GM18951 (cell line): ENCODE measurements around the gene SSH2.
A peak's percentile ranks its signal among the peaks of the same experiment; 100 is the strongest.
"Not testable (repeated sequence)": the region's sequence is repeated elsewhere in the genome, so short reads cannot be mapped to it uniquely, and the experiment has no call there.

ENCODE experiments used
- POLR2A ChIP-seq: IDR thresholded peaks from 4 replicates; pipeline ENCODE4 v1.6.1; 2011; ENCODE audit warnings: mild to moderate bottlenecking; ENCODE audit not compliant: insufficient read length, insufficient read depth; ENCODE audit errors: extremely low read depth
- in situ Hi-C: fragments of 300-500 bp; cut with MboI; formaldehyde crosslinking; loops from one replicate; pipeline ENCODE4 v1.12.0; 2022; ENCODE audit warnings: low sequenced_read_pairs, mixed read lengths, inconsistent platforms; ENCODE audit not compliant: unreplicated experiment

The SSH2 gene, protein sequence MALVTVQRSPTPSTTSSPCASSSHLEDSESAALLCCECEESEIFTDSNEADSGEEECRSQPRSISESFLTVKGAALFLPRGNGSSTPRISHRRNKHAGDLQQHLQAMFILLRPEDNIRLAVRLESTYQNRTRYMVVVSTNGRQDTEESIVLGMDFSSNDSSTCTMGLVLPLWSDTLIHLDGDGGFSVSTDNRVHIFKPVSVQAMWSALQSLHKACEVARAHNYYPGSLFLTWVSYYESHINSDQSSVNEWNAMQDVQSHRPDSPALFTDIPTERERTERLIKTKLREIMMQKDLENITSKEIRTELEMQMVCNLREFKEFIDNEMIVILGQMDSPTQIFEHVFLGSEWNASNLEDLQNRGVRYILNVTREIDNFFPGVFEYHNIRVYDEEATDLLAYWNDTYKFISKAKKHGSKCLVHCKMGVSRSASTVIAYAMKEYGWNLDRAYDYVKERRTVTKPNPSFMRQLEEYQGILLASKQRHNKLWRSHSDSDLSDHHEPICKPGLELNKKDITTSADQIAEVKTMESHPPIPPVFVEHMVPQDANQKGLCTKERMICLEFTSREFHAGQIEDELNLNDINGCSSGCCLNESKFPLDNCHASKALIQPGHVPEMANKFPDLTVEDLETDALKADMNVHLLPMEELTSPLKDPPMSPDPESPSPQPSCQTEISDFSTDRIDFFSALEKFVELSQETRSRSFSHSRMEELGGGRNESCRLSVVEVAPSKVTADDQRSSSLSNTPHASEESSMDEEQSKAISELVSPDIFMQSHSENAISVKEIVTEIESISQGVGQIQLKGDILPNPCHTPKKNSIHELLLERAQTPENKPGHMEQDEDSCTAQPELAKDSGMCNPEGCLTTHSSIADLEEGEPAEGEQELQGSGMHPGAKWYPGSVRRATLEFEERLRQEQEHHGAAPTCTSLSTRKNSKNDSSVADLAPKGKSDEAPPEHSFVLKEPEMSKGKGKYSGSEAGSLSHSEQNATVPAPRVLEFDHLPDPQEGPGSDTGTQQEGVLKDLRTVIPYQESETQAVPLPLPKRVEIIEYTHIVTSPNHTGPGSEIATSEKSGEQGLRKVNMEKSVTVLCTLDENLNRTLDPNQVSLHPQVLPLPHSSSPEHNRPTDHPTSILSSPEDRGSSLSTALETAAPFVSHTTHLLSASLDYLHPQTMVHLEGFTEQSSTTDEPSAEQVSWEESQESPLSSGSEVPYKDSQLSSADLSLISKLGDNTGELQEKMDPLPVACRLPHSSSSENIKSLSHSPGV (N-terminal part only)

DNA sequence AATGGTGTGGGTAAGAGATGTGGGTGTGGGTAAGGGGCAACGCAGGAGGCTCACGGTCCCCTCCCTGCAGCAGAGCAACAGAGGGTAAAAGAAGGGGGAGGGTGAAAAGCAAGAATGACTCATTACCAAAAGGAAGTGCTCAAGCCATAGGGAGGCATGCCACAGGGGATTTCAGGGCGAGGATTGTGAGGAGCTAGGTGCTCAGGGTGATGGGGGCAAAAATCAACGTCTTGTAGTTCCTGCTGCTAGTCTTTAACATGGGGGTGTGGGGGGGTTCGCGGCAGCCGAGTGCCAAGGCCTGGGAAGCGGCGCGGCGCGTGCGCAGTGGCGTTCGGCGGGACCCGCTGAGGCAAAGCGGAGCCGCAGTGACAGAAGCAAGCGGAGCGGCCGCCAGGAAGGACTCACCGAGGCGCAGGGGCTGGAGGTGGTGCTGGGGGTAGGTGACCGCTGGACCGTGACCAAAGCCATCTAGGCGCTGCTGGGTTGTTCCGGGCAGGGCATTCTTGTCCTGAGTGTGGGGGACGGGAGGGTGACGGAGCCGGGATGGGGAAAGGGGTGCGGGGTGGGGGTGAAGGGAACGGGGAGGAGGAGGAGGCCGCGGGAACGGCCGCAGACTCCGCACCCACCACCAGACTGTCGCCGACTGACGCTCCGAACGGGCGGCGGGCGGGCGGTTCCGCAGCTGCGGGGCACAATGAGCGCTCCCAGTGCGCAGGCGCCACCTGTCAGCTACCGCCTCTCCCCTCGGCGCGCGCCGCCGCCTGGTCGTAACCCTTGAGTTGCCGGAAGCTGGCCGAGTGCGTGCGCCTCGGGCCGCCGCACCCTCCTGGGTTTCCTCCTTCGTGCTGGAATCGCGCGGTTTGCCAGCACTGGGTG is at the start of gene SSH2:
SSH2 (minus strand) TSS at position 696 of the 876 bp plus-strand sequence; CDS start at position 468, 228 bp downstream.
- TF ChIP-seq POLR2A, result peak; percentile 78
- in situ Hi-C loops, result loop anchor here (5.0 to 10.0 kb wide), 2 partner anchors 127 to 295 kb away; no protein-coding TSS in a partner anchor

DNA sequence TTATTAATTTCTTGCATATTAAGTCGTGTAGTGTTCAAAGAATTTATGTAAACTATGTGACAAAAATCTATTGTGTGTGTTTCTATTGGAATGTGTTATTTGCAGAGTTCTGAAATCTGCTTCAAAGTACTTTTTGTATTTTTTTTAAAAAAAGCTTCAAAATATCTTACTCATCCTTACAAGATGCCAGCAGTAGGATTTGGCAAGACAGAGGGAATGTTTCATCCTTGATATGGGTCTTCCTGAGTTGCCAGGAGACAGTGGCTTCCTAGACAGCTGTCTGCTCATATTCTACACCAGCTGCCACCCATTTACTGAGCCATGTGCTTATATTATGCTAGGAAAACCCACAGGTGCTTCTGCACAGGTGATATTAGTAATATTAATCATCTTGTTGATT is 47.8 kb upstream of the SSH2 start:
- in situ Hi-C loops, result no loop called here
- no peak for TF ChIP-seq POLR2A

DNA sequence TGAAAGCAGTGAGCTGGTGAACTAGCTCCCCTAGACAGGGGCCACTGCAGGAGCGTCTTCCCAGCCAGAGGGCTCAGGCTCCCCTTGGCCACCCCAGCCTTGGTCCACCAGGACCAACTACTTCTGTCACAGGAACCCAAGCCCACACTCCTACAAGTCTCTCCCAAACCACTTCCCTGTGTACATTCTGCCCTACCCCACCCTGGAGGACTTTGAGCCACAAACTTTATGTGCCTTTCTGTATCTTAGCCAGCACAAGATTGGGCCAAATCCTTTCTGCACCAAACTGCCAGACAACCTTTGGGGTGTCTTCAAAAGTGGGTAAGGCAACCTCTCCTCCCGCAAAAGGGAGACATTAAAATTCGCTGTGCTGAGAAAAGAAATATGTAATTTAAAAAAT is 43.0 kb upstream of the SSH2 start:
- TF ChIP-seq POLR2A, result no peak

DNA sequence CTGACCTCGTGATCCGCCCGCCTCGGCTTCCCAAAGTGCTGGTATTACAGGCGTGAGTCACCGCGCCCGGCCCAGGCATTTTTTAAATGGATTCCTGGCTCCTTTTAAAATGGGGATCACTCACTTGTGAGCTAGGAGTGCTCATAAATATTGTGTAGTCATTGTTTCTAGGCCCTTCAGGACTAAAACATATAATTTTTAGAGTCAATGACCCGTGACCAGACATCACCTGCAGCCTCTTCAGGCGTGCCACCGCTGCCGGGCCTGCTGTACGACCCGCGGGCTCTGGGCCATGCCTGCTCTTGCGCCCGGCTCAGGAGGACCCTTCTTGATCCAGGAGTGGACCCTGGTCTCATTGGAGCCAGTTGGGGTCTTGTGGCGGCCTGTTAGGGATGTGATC is 42.2 kb upstream of the SSH2 start:
- in situ Hi-C loops, result no loop called here
- TF ChIP-seq POLR2A, result no peak

More for the DNA sequence above, 43.0 kb upstream of the SSH2 start:
- in situ Hi-C loops, result no loop called here

DNA sequence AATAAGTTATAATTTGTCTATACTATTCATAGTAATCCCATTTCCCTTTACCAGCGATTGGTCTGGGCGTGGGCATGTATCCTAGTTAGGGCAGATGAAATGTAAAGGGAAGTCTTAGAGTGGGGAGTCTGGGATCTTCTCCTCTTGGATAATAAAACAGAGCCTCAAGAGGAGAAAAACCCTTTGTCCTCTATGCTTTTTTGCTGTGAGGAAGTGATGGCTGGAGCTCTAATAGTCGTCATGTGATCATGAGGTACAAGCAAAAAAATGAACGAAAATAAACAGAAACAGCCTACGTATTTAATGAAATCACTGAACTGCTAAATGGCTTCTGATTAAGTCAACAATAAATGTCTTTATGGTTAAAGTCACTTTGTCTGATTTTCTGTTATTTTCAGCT is 38.2 kb upstream of the SSH2 start:
- no peak for TF ChIP-seq POLR2A
- in situ Hi-C loops, result no loop called here

DNA sequence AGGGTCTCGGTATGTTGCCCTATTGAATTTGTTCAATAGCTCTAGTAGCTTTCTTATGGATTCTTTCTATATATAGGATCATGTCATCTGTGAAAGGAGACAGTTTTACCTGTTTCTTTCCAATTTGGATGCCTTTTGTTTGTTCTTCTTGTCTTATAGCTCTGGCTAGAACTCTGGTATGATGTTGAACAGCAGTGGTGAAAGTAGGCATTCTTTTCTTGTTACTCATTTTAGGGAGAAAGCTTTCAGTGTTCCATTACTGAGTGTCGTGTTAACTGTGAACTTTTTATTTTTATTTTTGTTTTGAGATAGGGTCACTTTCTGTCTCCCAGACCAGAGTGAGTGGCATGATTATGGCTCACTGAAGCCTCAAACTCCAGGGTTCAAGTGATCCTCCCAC is 32.6 kb upstream of the SSH2 start:
- in situ Hi-C loops, result no loop called here
- no peak for TF ChIP-seq POLR2A

DNA sequence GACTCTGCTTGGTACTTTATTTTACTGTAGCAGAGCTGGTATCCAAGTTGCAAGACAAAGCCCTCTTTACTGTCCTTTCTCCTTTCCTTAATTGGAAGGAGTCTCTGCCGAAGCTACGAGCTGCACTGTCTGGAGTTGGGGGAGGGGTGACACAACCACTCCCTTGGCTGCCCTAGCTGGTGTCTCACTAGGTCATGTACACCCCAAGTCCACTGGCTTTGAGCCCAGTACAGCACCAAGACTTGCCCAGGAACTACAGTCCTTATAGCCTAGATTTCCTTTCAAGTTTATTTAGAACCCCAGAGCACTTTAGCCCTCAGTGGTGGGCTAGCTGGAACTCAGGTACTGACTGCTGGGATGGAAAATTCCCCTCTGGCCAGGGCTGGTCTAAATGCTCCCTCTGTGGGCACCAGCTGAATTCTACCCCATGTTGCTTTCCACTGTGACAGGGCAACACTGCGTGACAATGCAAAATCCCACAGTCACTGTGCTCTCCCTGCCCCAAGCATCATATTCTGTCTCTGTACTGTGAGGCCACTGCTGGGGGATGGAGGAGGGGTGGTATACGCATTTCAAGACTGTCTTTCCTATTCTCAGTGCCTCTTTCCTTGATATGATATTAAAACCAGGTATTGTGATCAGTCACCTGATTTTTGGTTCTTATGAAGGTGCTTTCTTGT is 29.8 kb upstream of the SSH2 start:
- in situ Hi-C loops, result no loop called here
- TF ChIP-seq POLR2A, result no peak

DNA sequence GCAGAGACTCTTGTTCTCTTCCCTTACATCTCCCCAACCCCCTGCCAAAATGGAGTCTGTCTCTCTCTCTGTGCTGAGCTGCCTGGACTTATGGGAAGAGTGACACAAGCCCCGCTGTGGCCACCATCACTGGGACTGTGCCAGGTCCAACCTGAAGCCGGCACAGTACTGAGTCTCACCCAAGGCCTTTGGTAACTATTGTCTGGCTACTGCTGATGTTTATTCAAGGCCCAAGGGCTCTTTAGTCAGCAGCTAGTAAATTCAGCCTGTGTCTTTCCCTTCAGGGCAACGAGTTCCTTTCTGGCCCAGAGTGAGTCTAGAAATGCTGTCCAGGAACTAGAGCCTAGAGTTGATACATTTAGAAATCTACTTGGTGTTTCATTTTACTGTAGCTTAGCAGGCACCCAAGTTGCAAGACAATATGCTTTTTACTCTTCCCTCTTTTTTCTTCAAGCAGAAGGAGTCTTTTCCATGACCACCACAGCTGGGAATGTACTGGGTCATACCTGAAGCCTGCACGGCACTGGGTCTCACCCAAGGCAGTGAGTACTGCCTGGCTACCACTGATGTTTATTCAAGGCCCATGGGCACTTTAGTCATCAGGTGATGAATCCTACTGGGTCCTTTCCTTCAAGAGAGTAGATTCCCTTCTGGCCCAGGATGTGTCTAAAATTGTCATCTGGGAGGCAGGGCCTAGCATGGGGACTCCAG is 29.1 kb upstream of the SSH2 start:
- in situ Hi-C loops, result no loop called here
- no peak for TF ChIP-seq POLR2A

DNA sequence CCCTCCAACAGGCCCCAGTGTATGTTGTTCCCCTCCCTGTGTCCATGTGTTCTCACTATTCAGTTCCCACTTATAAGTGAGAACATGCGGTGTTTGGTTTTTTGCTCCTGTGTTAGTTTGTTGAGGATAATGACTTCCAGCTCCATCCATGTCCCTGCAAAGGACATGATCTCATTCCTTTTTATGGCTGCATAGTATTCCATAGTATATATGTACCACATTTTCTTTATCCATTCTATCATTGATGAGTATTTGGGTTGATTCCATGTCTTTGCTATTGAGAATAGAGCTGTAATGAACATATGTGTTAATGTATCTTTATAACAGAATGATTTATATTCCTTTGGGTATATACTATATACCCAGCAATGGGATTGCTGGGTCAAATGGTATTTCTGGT is 27.5 kb upstream of the SSH2 start:
- in situ Hi-C loops, result not testable (repeated sequence)

DNA sequence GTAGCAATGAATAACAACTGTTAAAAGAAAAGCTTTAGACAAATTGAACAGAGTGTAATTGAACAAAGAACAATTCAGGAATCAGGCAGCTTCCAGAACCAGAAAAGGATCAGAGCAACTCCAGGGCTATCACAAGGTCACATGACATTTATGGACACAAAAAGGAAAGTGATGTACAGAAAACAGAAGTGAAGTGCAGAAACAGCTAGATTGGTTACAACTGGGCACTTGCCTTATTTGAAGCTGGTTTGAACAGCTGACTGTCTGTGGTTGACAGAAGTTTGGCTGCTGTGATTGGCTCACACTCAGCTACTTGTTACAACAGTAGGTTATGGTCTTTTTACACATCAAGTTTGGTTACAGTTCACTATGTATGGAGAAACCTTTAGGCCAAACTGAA is 26.2 kb upstream of the SSH2 start:
- in situ Hi-C loops, result no loop called here
- no peak for TF ChIP-seq POLR2A

DNA sequence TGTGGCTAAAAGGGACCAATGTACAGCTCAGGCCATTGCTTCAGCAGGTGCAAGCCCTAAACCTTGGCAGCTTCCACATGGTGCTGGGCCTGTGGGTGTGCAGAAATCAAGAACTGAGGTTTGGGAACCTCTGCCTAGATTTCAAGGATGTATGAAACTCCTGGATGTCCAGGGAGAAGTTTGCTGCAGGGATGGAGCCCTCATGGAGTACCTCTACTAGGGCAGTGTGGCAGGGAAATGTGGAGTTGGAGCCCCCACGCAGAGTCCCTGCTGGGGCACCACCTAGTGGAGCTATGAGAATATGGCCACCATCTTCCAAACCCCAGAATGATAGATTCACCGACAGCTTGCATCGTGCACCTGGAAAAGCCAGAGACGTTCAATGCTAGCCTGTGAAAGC is 24.4 kb upstream of the SSH2 start:
- no peak for TF ChIP-seq POLR2A
- in situ Hi-C loops, result no loop called here

DNA sequence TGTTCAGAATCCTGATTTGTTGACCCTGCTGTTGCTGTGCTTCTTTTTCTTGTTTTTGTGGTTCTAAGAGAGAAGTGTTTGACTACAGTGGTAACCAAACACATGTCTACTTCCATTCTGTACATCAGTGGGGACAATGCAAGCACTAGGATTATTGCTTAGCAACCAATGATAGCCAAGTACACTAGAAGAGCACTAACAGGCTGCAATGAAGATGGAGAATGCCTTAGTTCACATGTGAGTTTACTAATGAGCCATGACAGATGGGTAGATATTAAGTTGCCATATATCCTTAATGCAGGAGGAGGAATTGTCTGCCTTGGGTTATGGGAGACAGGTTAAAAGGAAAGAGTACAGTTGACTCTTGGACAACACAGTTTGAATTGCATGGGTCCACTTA is 19.7 kb upstream of the SSH2 start:
- in situ Hi-C loops, result no loop called here
- no peak for TF ChIP-seq POLR2A
